GM21528 (cell line): ENCODE results near the gene CYP3A4.
"Not testable (repeated sequence)": the region's sequence is repeated elsewhere in the genome, so short reads cannot be mapped to it uniquely, and the experiment has no call there.

Experiments
- ATAC-seq: cut with Tn5 transposase; IDR thresholded peaks from one replicate; pipeline ENCODE4 v1.9.1; 2021; ENCODE audit warnings: mild to moderate bottlenecking, moderate library complexity; ENCODE audit not compliant: unreplicated experiment, low FRiP score

Gene CYP3A4

DNA sequence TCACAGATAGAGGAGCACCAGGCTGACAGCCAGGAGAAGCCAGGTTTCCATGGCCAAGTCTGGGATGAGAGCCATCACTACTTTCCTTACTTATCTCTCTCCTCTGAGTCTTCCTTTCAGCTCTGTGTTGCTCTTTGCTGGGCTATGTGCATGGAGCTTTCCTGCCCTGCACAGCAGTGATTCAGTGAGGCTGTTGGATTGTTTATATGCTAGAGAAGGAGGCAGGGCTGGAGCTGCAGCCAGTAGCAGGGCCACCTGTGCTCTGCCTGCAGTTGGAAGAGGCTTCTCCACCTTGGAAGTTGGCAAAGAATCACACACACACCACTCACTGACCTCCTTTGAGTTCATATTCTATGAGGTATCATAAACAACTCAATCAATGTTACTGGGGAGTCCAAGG lies at the start of gene CYP3A4:
Gene CYP3A4, minus strand, starts transcription at position 178 of the 400 bp plus-strand sequence. Its CDS starts 103 bp downstream, at position 75.
- ATAC-seq: no peak

DNA sequence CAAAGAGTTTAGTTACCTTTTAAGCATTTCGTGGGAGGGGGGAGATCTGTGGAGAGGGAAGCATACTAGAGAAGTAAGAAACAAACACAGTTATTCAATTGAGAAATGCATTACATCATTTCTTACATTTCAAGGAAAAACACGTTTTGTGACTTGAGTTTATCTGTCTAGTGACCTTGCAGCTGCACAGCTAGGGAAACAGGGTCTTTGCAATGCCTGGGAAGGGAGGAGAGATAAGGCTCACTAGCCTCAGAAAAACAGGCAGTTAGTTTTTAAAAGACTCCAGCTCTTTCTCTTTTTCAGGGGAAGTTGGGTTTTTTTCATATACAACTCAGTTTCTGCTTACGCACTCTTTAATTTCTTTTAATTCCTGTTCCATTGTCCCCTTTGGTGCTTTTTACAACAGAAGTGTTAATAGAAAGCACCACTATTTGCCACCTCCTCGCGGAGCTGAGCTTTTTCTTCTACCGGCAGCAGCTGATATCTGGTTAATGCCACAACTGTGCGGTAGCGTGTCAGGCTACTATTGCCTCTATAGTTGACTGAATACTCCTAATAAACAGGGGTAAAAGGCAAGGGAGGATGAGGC lies 49.4 kb upstream of the CYP3A4 start:
- ATAC-seq: no peak

DNA sequence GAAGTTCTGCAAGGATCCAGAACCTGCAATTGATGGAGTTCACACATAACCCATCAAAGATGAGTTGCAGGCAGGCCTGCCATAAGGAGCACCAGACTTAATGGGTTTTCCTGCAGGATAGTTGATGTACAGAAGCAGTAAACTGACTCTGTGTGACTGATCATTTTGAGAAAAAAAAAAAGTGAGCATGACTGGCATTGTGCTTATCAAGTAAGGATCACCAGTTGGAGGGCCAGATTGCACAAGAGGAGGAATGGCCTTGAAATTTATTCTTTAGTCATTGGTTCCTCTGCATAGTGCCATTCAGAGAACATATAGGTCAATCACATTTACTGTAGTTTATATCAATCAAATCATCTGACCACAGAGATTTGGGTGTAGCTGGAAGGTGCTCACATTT lies 47.6 kb upstream of the CYP3A4 start:
- no peak for ATAC-seq

DNA sequence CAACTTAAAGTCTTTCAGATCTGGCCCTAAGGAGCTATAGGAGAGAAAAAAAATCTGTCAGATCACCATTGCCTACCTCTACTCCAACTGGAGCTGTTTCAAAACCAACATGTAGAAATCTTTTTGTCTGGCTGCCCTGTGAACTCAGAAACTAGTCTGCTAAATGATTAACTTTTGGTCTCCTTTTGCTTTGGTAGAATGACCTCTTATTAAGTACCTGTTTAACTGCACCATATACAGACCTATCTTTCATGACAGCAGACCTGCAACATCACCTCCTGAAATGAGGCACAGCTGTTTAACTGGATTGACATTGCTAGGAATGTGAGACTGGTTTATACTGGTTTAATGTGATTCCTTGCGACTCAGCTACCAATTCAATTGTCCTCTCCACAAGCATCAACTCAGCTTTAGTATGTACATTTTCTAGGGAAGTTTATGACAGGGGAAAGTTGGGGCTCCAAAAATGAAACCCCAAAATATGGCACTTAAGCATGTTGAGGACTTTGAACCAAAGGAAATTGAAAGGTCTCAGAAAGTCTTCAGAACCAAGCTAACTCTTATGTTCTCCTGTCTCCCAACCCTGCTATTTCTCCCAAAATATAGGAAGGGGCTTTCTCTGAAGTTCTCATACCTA lies 45.7 kb upstream of the CYP3A4 start:
- ATAC-seq: no peak

DNA sequence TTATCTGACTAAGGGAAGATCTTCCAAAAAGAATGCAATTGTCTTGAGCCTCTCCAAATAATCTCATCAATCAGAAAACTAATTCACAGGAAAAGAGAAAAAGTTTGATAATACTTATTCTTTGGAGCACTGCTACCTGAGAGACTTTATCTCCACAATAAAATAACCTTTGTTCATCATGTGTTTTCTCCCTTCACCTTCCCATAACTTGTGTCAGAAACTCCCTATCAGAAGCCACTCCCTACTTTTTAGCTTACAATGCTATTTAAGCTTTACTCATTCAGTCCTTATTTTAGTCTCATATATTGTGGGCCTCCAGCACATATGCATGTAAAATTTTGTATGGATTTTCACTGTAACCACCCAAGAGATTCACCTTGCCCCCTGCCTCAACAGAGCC lies 44.8 kb upstream of the CYP3A4 start:
- no peak for ATAC-seq

DNA sequence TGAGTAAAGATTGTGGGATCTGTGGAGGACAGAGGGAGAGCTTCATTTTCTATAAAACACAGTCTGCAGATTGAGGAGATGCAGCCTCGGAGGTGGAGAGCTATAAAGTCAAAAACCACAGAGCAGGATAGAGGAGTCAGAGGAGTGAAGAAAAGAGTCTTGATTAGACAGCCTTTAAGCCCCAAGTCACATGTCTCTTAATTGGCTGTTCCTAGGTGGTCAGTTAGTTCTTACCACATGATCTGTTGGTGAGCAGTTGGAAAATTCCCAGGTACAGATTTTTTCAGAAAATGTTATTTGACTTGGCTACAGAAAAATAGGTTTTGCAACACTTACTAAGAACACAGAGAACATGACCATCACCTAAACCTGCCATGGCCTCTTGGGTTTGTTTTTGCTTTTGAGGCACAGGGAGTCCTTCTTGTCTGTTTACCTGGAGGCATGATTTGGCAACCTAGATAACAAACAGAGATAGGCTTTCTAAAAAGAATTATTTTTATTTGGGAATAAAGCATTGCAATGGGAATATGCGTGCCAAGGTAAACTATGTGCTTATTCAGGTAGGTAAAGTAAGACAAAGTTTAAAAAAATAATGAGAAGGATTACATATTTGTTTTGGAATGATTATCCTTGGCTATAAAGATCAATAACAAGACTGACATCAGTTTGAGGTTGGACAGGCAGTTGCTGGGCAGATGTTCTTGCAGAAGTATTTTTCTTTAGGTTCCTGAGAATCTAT lies 43.2 kb upstream of the CYP3A4 start:
- ATAC-seq: no peak

DNA sequence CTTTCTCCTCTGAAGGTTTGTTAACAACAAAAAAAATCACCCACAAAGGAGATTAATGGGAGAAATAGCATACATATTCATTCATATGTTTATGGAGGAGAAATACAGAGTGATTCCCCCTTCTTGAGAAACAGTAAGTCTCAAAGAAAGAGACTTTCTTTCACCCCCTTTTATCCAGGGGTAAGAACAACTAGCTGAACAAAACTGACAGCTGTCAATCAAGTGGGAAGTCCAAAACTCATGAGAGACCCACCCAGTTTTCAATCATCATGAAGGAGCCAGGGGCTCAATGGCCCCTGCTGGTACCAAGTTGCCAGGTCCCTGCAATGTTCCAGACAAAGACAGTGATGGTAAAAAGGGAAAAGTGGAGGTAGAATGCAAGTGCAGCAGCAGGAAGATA lies 41.9 kb upstream of the CYP3A4 start:
- ATAC-seq: no peak

DNA sequence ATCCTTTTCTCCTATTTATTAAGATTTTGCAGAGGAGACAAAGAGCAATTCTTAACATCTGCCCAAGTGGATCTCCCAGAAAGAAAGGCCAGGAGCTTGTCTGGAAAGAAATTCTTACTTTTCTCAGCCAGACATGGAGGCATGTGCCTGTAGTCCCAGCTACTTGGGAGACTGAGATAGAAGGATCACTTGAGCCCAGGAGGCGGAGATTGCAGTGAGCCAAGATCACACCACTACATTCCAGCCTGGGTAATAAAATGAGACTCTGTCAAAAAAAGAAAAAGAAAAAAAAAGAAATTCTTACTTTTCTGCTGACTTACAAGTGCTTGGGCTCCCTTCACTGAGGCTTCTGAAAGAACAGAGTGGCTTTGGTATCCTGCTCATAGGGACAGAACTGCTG lies 41.5 kb upstream of the CYP3A4 start:
- no peak for ATAC-seq

DNA sequence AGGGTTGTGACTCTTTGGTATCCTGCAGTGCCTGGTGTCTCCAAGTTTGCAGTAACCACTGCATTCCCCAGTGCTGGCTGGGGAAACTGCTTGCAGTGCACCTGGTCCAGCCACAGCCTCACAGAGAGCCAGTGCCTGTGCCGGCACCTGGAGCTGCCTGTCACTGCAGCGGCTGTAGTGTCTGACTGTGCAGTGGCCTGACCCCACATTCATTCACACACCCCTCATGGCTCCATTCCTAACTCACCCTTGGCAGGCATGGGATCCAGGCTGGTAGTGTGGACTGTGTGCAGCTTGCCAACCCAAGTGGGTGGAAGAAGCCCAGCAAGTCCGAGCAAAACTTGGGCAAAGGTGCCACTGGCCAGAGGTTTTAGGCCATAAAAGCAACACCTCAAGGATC lies 40.1 kb upstream of the CYP3A4 start:
- ATAC-seq: no peak

DNA sequence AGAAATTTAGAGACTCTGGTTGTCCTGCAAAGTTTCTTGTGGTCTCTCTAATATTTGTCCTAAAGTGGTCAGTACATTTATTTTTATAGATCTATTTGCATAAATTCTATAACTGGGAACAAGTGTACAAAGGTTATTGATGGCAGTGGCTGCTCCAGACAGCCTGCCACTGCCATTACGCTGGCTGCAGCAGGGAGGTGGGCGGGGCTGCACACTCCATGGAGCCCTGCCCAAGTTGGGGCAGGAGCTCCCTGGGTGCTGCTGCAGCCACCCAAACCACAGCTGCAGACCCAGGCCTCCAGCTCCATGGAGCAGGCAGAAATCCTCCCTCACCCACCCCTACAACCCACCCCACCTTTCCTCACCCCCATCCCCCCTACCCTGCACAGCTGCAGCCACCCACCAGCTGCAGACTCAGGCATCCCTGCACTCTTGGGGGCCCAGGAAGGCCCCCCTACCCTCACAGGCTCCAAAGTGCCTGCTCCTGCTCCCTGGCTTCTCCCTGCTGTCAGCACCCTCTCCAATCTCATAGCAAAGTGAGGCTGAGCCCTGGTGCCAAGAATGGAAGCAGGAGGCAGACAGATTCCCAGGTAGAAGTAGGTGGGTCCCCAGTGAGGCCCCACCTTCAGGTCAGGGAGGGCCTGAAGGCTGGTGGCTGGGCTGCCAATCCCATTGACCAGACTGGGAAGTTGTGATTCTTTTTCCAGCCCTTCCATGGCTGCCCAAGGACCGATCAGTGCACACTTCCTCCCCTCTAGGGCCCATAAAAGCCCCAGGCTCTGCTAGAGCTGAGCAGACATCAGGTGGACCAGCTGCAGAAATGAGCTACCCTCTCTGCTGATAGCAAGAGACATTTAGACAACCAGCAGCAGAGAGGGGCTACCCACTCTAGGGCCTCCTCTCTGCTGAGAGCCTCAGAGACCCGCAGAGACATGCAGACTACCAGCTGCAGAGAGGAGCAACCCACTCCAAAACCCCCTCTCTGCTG lies 39.0 kb upstream of the CYP3A4 start:
- ATAC-seq: no peak

DNA sequence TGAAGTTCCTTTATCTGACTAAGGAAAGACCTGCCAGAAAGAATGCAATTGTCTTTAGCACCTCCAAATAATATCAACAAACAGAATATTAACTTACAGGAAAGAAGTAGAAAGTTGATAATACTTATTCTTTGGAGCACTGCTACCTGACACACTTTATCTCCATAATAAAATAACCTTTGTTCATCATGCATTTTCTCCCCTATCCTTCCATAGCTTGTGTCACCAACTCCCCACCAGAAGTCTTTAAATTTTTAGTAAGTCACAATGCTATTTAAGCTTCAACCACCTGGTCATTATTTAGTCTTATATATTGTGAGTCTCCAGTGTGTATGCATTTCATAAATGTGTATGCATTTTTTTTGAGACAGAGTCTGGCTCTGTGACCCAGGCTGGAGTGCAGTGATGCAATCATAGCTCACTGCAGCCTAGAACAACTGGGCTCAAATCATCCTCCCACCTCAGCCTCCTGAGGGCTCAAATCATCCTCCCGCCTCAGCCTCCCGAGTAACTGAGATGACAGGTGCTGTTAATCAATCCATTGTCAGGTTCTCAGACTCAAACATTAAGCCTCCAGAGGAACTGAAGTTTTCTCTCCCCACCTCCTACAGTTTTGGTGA lies 36.5 kb upstream of the CYP3A4 start:
- ATAC-seq: no peak

DNA sequence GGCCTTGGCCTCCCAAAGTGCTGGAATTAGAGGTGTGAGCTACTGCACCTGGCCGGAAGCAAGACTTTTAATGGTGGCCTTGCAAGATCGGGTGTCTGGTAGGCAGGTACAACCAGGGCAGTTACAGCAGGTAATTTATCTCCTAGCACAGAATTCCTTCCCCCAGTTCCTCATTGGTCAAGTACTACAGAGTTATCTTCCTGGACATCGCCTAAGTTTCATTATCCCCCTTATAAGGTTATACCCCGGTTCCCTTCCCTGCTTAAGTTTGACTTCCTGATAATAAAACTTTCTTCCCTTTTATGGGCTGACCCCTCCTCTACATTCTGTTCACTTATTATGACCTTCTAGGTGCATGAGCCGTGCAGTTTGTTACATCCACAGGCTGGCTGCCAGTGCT lies 24.8 kb upstream of the CYP3A4 start:
- no peak for ATAC-seq

DNA sequence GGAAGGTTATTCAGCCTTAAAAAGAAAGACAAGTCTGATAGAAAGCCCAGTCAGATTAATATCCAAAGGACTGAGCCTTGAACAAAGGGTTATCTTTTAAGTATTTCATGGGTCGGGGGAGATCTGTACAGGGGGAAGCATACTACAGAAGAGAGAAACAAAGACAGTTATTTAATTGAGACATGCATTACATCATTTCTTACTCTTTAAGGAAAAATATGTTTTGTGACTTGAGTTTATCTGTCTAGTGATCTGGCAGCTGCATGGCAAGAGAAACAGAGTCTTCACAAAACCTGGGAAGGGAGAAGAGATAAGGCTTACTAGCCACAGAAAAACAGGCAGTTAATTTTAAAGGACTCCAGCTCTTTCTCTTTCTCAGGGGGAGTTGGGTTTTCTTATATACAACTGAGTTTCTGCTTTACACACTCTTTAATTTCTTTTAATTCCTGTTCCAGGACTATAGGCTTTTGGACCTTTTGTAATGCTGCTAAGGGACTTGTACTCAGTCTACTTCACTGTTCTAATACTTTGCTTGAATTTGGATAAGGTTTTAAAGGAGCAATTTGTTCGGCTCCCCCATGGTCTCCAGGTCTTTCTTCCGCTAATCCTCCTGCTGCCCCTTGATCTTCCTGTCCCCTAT lies 23.0 kb upstream of the CYP3A4 start:
- no peak for ATAC-seq

DNA sequence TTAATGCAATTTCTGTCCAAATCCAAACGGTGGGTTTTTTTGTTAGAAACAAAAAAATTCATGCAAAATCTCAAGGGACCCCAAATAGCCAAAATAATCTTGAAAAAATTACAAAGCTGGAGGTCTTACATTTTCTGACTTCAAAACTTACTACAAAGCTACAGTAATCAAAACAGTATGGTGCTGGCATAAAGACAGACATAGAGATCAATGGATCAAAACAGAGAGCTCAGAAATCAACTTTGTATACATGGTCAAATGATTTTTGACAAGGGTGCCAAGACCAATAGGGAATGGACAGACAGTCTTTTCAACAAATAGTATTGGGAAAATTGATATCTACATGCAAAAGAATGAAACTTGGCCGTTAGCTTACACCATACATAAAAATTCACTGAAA lies 21.7 kb upstream of the CYP3A4 start:
- ATAC-seq: no peak

DNA sequence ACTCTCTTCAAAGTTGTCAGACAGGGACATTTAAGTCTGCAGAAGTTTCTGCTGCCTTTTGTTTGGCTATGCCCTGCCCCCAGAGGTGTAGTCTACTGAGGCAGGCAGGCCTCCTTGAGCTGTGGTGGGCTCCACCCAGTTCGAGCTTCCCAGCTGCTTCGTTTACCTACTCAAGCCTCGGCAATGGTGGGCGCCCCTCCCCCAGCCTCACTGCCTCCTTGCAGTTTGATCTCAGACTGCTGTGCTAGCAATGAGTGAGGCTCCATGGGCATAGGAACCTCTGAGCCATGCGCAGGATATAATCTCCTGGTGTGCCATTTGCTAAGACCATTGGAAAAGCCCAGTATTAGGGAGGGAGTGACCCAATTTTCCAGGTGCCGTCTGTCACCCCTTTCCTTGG lies 19.1 kb upstream of the CYP3A4 start:
- ATAC-seq: not testable (repeated sequence)

DNA sequence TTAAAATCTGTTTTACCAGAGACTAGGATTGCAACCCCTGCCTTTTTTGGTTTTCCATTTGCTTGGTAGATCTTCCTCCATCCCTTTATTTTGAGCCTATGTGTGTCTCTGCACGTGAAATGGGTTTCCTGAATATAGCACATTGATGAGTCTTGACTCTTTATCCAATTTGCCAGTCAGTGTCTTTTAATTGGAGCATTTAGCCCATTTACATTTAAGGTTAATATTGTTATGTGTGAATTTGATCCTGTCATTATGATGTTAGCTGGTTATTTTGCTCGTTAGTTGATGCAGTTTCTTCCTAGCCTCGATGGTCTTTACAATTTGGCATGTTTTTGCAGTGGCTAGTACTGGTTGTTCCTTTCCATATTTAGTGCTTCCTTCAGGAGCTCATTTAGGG lies 17.4 kb upstream of the CYP3A4 start:
- ATAC-seq: not testable (repeated sequence)

DNA sequence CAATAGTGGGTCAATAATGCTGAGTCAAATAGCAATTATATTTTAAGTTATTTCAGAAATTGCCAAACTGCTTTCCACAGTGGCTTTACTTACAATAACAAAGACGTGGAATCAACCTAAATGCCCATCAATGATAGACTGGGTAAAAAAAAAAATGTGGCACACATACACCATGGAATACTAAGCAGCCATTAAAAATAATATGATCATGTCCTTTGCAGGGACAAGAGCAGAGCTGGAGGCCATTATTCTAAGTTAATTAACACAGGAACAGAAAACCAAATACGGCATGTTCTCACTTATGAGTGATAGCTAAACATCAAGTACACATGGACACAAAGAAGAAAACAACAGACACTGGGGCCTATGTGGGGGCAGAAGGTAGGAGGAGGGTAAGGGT lies 15.0 kb upstream of the CYP3A4 start:
- ATAC-seq: no peak

DNA sequence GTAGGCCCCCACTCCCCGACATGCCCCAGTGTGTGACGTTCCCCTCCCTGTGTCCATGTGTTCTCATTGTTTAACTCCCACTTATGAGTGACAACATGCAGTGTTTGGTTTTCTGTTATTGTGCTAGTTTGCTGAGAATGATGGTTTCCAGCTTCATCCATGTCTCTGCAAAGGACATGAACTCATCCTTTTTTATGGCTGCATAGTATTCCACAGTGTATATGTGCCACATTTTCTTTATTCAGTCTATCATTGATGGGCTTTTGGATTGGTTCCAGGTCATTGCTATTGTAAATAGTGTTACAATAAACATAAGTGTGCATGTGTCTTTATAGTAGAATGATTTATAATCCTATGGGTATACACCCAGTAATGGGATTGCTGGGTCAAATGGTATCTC lies 11.9 kb upstream of the CYP3A4 start:
- ATAC-seq: not testable (repeated sequence)

DNA sequence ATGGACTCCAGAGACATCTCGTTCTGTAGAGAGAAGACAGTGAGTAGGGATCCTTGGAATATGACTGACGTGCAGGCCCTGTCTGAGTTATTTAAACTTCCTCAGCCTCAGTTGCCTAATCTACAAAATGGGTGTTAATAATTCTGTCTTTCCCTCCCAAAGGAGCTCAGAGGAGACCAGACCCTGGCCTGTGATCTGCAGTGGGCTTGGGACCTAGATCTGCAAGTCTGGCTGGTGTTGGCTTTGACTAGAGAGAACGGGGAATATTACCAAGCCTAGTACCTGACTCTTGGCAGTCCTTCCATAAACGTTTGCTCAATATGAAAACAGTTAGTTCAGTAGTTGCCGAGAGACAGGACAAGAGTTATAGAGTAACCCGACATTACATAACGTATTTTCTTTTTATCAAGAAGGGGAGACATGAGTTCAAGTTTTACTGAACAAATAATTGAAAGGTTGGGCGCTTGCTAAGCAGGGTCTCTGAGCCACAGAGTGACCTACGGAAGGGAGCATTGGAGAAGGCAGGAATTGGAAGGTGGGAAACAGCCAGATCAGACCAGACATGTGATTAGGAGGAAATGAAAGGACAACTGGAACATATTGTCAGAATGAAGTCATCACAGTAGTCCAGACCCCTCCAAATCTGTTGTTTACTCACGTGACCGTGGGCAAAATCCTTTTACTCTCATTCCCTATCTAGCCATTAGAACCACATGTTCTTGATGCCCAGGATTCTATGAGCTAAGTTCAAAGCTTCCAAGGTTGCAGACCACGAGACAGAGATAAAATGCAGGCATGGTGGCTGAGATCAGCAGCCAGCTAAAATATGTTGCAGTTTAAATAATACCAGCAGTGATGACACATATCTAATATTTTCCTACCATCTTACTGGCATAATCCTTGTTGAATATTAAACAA lies 10.9 kb upstream of the CYP3A4 start:
- ATAC-seq: no peak
